ENCODE measurements around the gene TMEM8B. TPM values are rescaled to one million over a fixed set of nuclear protein-coding genes. Genes with fewer than 3 reads are reported as not detected.

Gene TMEM8B
- total and polyA plus RNA-seq, 8 donors: 6.4 to 30.7 (median 26.4) TPM

GRCh38 chr9:35836595-35836994, 7.6 kb downstream of the TMEM8B start:
- no peak for ATAC-seq
- intact Hi-C loops (cut with DNase I): no loop called here

GRCh38 chr9:35839926-35840325, 10.9 kb downstream of the TMEM8B start:
- Histone ChIP-seq H3K27me3 (peaks cover 0 to 41% of the 10 kb centered on the region in 2 donors), H3K4me3 (no peak overlapping the region), H3K9me3 (no peaks in the 10 kb centered on the region), H3K36me3 (no peaks in the 10 kb centered on the region), H3K4me1 (peaks cover 14 to 35% of the 10 kb centered on the region in 2 donors), H3K27ac (no peak overlapping the region)
- ATAC-seq (no peak), DNase-seq (no peak)
- no peak for TF ChIP-seq CTCF (IDR thresholded peaks at IDR 0.05)
- intact Hi-C loops (cut with DNase I): no loop called here

More at GRCh38 chr9:35836595-35836994, 7.6 kb downstream of the TMEM8B start:
- Histone ChIP-seq H3K4me1 (peaks cover 0 to 23% of the 10 kb centered on the region in 2 donors), H3K27me3 (peaks cover 0 to 31% of the 10 kb centered on the region in 2 donors), H3K27ac (no peak overlapping the region), H3K9me3 (no peaks in the 10 kb centered on the region), H3K4me3 (no peak overlapping the region), H3K36me3 (no peaks in the 10 kb centered on the region)
- DNase-seq: no peak
- TF ChIP-seq CTCF (IDR thresholded peaks at IDR 0.05): no peak

- ATAC-seq (no peak), DNase-seq (no peak)
- H3K27me3 ChIP-seq: peaks cover 0 to 43% of the 10 kb centered on the region in 2 donors
- peaks cover 21 to 44% of the 10 kb centered on the region in 2 donors for H3K4me1 ChIP-seq
- no peak overlapping the region for H3K4me3 ChIP-seq
- TF ChIP-seq CTCF (IDR thresholded peaks at IDR 0.05): no peak
- intact Hi-C loops (cut with DNase I): no loop called here
- no peaks in the 10 kb centered on the region for H3K9me3 ChIP-seq
- no peak overlapping the region for H3K27ac ChIP-seq
- H3K36me3 ChIP-seq: no peaks in the 10 kb centered on the region
Observed at GRCh38 chr9:35840881-35841644, 12.0 kb downstream of the TMEM8B start.

DNA sequence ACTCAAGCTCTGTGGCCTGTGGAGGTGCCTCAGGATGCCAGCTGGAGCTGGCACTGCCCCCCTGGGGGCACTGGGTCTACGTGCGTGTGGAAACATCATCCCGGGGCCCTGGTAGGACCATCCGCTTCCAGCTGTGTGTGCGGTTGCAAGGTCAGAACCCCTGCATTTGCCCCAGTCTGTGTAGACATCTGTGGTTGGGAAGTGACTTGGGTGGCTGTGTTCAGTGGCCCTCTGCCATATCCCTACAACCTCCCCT, 12.5 kb downstream of the TMEM8B start:
- Histone ChIP-seq H3K4me1 (peaks cover 21 to 49% of the 10 kb centered on the region in 2 donors), H3K9me3 (no peaks in the 10 kb centered on the region), H3K4me3 (no peak overlapping the region), H3K36me3 (no peaks in the 10 kb centered on the region), H3K27me3 (peaks cover 0 to 48% of the 10 kb centered on the region in 2 donors), H3K27ac (no peak overlapping the region)
- DNase-seq (no peak), ATAC-seq (no peak)
- no peak for TF ChIP-seq CTCF (IDR thresholded peaks at IDR 0.05)
- intact Hi-C loops (cut with DNase I): no loop called here

- peaks cover 21 to 49% of the 10 kb centered on the region in 2 donors for H3K4me1 ChIP-seq
- H3K9me3 ChIP-seq: no peaks in the 10 kb centered on the region
- H3K36me3 ChIP-seq: no peaks in the 10 kb centered on the region
- DNase-seq (no peak), ATAC-seq (no peak)
- H3K4me3 ChIP-seq: no peak overlapping the region
- no peak for TF ChIP-seq CTCF (IDR thresholded peaks at IDR 0.05)
- H3K27me3 ChIP-seq: peaks cover 0 to 54% of the 10 kb centered on the region in 2 donors
- H3K27ac ChIP-seq: no peak overlapping the region
- intact Hi-C loops (cut with DNase I): no loop called here
Observed at GRCh38 chr9:35842020-35842745, 13.2 kb downstream of the TMEM8B start.
